ENCODE measurements around the gene FBXO10.

The FBXO10 gene

GRCh38 chr9:37592108-37592951, 16.1 kb upstream of the FBXO10 start, which contains the start of gene TOMM5:
TSS of gene TOMM5 (minus strand) at chr9:37592597. CDS start at chr9:37592532, 65 bp downstream.
- peak; percentile 95 for DNase-seq

GRCh38 chr9:37587521-37587920, 11.3 kb upstream of the FBXO10 start:
- DNase-seq: no peak

GRCh38 chr9:37583522-37584121, 7.4 kb upstream of the FBXO10 start:
- DNase-seq: no peak

- DNase-seq: peak; percentile 25
Observed at GRCh38 chr9:37582548-37583157, 6.5 kb upstream of the FBXO10 start.

- DNase-seq: no peak
Observed at GRCh38 chr9:37575511-37575914, 667 bp downstream of the FBXO10 start.

- DNase-seq: no peak
Observed at GRCh38 chr9:37575001-37575400, 1.2 kb downstream of the FBXO10 start.

DNA sequence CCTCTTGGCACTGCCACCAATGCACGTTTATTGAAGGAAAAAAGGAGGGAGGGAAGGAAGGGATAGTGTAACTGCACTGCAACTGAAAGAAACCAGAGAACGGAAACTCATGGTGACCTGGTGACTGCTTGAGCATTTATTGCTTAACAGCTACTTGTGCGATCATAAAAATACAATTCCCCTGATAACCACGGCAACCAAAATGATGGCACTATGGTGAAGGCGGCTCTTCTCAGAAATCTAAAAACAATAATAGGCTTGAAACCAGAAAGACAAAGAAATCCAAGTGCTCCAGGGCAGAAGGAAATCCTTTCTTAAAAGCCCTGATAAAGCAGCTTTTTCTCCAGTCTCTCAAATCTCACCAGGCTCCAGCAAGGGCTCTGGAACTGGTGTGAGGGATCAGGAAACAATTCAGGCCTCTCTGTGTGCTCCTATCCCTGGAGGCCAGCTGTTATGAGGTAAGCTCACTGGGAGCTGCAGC, 1.9 kb downstream of the FBXO10 start:
- no peak for DNase-seq

DNA sequence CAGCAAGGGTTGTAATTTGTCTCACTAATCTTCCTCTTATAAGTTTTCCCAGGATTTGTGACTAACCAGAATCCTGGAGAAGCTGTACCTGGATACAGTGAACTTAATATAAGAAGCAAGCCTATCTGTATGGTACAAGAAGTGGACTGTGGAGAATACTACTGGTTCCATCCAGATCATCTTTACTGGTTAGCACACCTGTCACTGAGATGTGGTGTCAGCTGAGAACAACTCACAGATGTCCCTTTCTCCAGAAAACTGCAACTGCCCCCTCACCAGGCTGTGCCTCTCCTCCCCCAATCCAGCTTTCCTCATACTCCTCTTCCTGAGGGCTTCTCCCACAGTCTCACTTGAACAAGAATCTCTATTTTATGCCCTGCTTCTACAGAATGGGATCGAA, 4.9 kb downstream of the FBXO10 start:
- no peak for DNase-seq

DNA sequence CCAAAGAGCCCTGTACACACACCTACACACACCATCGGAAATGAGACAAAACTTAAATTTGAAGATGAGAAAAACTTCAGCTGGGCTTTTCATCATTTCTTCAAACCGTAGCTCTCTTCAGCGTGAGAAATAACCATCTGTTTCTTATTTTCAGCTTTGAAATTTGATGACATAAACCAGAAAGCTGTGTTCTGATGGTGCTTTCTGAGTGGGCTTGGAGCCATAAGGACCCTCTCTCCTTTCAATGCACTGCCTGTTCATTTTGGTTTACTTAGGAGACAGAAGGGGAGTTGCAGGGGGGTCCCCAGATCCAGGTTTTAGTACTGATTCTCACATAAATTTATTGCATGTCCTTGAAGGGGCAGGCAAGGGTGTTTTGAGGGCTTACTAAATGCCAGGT, 9.5 kb downstream of the FBXO10 start:
- DNase-seq: no peak

- DNase-seq: no peak
Observed at GRCh38 chr9:37565661-37566618, 10.2 kb downstream of the FBXO10 start.

DNA sequence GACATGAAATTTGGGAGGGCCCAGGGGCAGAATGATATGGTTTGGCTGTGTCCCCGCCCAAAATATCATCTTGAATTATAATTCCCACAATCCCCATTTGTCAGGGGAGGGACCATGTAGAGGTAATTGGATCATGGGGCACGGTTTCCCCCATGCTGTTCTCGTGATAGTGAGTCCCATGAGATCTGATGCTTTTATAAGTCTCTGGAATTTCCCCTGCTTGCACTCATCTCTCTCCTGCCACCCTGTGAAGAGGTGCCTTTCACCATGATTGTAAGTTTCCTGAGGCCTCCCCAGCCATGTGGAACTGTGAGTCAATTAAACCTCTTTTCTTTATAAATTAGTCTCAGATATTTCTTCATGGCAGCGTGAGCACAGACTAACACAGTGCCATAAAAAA, 11.3 kb downstream of the FBXO10 start:
- DNase-seq: no peak

DNA sequence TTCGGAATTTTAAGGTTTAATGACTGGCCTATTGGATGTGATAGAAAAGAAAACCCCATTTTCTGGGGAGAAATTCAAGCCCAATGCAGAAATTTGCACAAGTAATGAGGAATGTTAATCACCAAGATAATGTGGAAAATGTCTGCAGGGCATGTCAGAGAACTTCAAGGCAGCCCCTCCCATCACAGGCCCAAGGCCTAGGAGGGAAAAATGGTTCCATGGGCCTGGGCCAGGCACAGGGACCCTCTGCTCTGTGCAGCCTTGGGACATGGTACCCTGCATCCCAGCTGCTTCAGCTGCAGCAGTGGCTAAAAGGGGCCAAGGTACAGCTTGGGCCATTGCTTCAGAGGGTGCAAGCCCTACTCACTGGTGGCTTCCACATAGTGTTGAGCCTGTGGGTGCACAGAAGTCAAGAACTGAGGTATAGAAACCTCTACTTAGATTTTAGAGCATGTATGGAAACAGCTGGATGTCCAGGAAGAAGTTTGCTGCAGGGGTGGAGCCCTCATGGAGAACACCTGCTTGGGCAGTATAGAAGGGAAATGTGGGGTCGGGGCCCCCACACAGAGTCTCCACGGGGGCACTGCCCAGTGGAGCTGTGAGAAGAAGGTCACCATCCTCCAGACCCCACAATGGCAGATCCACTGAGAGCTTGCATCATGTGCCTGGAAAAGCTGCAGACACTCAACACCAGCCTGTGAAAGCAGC, 12.2 kb downstream of the FBXO10 start:
- no peak for DNase-seq

- DNase-seq: no peak
Observed at GRCh38 chr9:37562826-37563225, 13.4 kb downstream of the FBXO10 start.

DNA sequence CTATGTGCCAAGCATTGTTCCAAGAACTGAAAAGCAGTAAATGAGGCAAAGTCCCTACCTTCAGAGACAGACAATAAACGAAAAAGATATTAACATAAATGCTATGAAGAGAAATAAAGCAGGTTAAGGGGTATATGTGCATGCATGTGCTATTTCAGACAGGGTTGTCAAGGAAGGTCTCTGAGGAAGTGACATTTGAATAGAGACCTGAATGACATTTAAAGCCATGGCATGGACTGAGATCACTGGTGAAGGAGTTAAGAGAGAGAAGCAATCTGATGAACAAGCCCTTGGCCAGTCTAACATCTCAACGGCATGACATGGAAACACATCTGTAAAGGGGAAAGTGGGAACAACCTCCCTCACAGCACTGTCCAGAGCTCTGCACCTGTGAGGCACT, 14.5 kb downstream of the FBXO10 start:
- DNase-seq: no peak

GRCh38 chr9:37559855-37560592, 16.2 kb downstream of the FBXO10 start:
- DNase-seq: no peak

GRCh38 chr9:37559125-37559524, 17.1 kb downstream of the FBXO10 start:
- DNase-seq: no peak

DNA sequence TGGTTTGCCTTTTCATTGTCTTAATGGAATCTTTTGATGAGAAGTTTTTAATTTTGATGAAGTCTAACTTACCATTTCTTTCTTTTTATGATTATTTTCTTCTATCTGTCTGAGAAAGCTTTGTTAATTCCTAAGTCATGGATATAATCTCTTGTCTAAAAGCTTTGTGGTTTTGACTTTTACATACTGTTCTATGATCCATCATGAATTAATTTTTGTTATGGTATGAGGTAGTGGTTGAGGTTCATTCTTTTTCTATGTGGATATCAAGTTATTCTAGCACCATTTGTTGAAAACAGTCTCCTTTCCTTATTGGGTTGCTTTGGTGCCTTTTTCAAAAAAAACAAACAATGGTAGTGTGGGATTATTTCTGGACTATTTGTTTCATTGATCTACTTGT, 20.4 kb downstream of the FBXO10 start:
- no peak for DNase-seq

GRCh38 chr9:37554318-37554717, 21.9 kb downstream of the FBXO10 start:
- DNase-seq: no peak

- DNase-seq: no peak
Observed at GRCh38 chr9:37551888-37552287, 24.3 kb downstream of the FBXO10 start.

GRCh38 chr9:37551468-37551867, 24.7 kb downstream of the FBXO10 start:
- no peak for DNase-seq

- DNase-seq: no peak
Observed at GRCh38 chr9:37550781-37551180, 25.4 kb downstream of the FBXO10 start.

Measured in activated CD4-positive, alpha-beta T cell treated with anti-CD3 and anti-CD28 coated beads, Interleukin-2, Interleukin-6, amounts not matched to agents 100 ng/mL and 50 ng/mL, durations not matched to agents 16 hours and 8 hours (primary cell).